Parathyroid adenoma (tissue), 2 donors: ENCODE data around the gene WDR18.

Source experiments
- H2AFZ ChIP-seq: fragments of 300-600 bp; sonication (generic); one replicate; pipeline ENCODE4 v1.7.0; 2017; ENCODE audit warnings: antibody characterized with exemption, mild to moderate bottlenecking
- H3K27ac ChIP-seq: fragments of 300-600 bp; sonication (generic); one replicate; pipeline ENCODE4 v1.7.0; 2017
- H3K27me3 ChIP-seq: fragments of 300-600 bp; sonication (generic); one replicate; pipeline ENCODE4 v1.7.0; 2017; ENCODE audit warnings: low read length; ENCODE audit not compliant: control insufficient read depth, insufficient read depth
- H3K36me3 ChIP-seq: fragments of 300-600 bp; sonication (generic); one replicate; pipeline ENCODE4 v1.7.0; 2017; ENCODE audit warnings: low read length; ENCODE audit not compliant: control insufficient read depth, insufficient read depth
- H3K4me1 ChIP-seq: fragments of 300-600 bp; sonication (generic); one replicate; pipeline ENCODE4 v1.7.0; 2017; ENCODE audit warnings: control low read depth
- H3K4me2 ChIP-seq: fragments of 300-600 bp; sonication (generic); one replicate; pipeline ENCODE4 v1.7.0; 2017; ENCODE audit warnings: low read length
- H3K4me3 ChIP-seq: fragments of 300-600 bp; sonication (generic); one replicate; pipeline ENCODE4 v1.7.0; 2017; ENCODE audit warnings: low read depth, low read length
- H3K79me2 ChIP-seq: fragments of 300-600 bp; sonication (generic); one replicate; pipeline ENCODE4 v1.7.0; 2017; ENCODE audit warnings: control low read depth
- H3K9ac ChIP-seq: fragments of 300-600 bp; sonication (generic); one replicate; pipeline ENCODE4 v1.7.0; 2017; ENCODE audit warnings: mild to moderate bottlenecking
- H3K9me3 ChIP-seq: fragments of 300-600 bp; sonication (generic); one replicate; pipeline ENCODE4 v1.7.0; 2017; ENCODE audit warnings: low read length; ENCODE audit not compliant: control insufficient read depth
- CTCF ChIP-seq: fragments of 300-600 bp; sonication (generic); IDR thresholded peaks from one replicate; pipeline ENCODE4 v1.7.0; 2017; ENCODE audit warnings: antibody characterized with exemption, mild to moderate bottlenecking
- donor health status: primary hyperparathyroidism.

The WDR18 gene

GRCh38 chr19:982567-983170 lies 1.5 kb upstream of the WDR18 start:
- Histone ChIP-seq H3K27ac (no peak overlapping the region), H2AFZ (peak overlapping the region; percentile 51), H3K4me3 (peak overlapping the region; percentile 38), H3K4me2 (peak overlapping the region; percentile 63), H3K79me2 (no peaks in the 10 kb centered on the region), H3K9me3 (no peaks in the 10 kb centered on the region), H3K4me1 (peaks cover 3% of the 10 kb centered on the region), H3K36me3 (no peaks in the 10 kb centered on the region), H3K27me3 (no peaks in the 10 kb centered on the region), H3K9ac (no peak overlapping the region)
- TF ChIP-seq CTCF: peak; percentile 90

- Histone ChIP-seq H3K27ac (no peak overlapping the region), H2AFZ (no peak overlapping the region), H3K9me3 (no peaks in the 10 kb centered on the region), H3K4me1 (peaks cover 3% of the 10 kb centered on the region), H3K4me2 (no peak overlapping the region), H3K4me3 (no peak overlapping the region), H3K79me2 (no peaks in the 10 kb centered on the region), H3K27me3 (no peaks in the 10 kb centered on the region), H3K9ac (no peak overlapping the region), H3K36me3 (no peaks in the 10 kb centered on the region)
- no peak for TF ChIP-seq CTCF
Observed at GRCh38 chr19:986083-986482, 1.9 kb downstream of the WDR18 start.

DNA sequence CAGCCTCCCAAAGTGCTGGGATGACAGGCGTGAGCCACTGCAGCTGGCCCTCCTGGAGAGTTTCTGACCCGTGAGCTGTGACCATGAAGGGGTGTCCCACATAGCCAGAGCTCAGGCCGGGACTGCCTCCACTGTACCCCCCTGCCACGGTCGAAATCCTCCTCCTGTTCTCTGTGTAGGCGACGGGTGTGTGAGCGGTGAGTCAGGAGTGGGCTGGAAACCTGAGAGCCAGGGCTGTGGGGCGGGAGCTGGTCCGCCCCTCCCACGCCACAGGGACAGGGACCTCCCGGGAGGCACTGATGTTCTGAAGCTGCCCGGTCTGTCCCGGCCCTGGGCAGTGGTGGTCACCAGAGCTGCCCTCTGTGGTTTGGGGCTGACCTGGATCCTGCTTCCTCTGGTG lies 3.9 kb downstream of the WDR18 start:
- Histone ChIP-seq H2AFZ (no peak overlapping the region), H3K79me2 (no peaks in the 10 kb centered on the region), H3K4me1 (peaks cover 3% of the 10 kb centered on the region), H3K27ac (no peak overlapping the region), H3K9me3 (no peaks in the 10 kb centered on the region), H3K4me2 (no peak overlapping the region), H3K36me3 (no peaks in the 10 kb centered on the region), H3K4me3 (no peak overlapping the region), H3K27me3 (no peaks in the 10 kb centered on the region), H3K9ac (no peak overlapping the region)
- TF ChIP-seq CTCF: no peak

- Histone ChIP-seq H3K9ac (no peak overlapping the region), H3K4me1 (peaks cover 3% of the 10 kb centered on the region), H3K79me2 (no peaks in the 10 kb centered on the region), H3K4me2 (no peak overlapping the region), H3K27me3 (no peaks in the 10 kb centered on the region), H3K4me3 (no peak overlapping the region), H3K9me3 (no peaks in the 10 kb centered on the region), H2AFZ (no peak overlapping the region), H3K36me3 (no peaks in the 10 kb centered on the region), H3K27ac (no peak overlapping the region)
- no peak for TF ChIP-seq CTCF
Observed at GRCh38 chr19:988510-988909, 4.4 kb downstream of the WDR18 start.

DNA sequence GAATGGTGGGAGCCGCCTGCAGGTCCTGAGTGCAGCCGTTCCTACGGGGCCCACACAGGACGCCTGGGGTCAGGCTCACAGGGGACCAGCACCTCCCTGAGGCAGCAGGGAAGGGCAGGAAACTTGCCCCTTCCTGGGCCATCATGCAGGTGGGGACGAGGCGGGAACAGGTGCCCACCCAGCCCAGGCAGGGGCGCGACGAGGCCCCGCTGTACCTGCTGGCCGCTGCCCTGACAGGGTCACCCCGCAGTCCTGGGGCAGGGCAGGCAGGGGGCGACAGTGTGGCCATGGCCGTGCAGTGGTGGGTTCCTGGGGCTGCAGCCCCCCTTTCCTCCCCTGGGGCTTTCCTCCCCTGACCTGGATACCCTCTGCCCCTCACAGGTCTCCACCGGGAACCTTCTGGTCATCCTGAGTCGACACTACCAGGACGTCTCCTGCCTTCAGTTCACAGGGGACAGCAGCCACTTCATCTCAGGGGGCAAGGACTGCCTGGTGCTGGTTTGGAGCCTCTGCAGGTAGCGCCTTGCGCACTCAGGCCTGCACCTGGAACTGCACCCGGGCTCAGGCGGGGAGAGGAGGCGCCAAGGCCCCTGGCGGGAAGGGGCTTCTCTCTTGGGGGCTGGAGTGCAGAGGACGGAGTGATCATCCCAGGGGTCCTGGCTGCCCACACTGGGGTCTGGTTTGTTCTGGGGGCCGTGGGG lies 5.4 kb downstream of the WDR18 start:
- Histone ChIP-seq H3K4me2 (no peak overlapping the region), H3K4me3 (no peak overlapping the region), H3K4me1 (peaks cover 3% of the 10 kb centered on the region), H3K36me3 (no peaks in the 10 kb centered on the region), H3K27me3 (no peaks in the 10 kb centered on the region), H3K79me2 (no peaks in the 10 kb centered on the region), H3K9me3 (no peaks in the 10 kb centered on the region), H3K9ac (no peak overlapping the region), H3K27ac (no peak overlapping the region), H2AFZ (no peak overlapping the region)
- TF ChIP-seq CTCF: no peak
